CD4-positive, alpha-beta memory T cell (primary cell): ENCODE results near the gene HRCT1. TPM values are rescaled to one million over a fixed set of nuclear protein-coding genes. Genes with fewer than 3 reads are reported as not detected.
"Not testable (repeated sequence)": the region's sequence is repeated elsewhere in the genome, so short reads cannot be mapped to it uniquely, and the experiment has no call there.

Experiments
- CTCF ChIA-PET: fragments of 350-600 bp; sonication (Branson Sonifier 250); formaldehyde crosslinking; loops from one replicate; lab custom pipeline; 2021; ENCODE audit warnings: inconsistent platforms; ENCODE audit not compliant: partially characterized antibody; lab: Charles Lee
- POLR2A ChIA-PET: fragments of 350-600 bp; sonication (Branson Sonifier 250); formaldehyde crosslinking; loops from one replicate; lab custom pipeline; 2021; ENCODE audit not compliant: partially characterized antibody; lab: Charles Lee
- DNase-seq, 5 donors: peaks; one replicate each; pipeline versions ENCODE4 v3.0.0 to v3.0.0-alpha.2; 2020 to 2022; ENCODE audit warnings: mixed read lengths in 1 of 5
- H3K27ac ChIP-seq: one replicate; pipeline ENCODE4 v1.7.0; 2013; ENCODE audit warnings: low read depth, low read length
- H3K27me3 ChIP-seq: 2 replicates; pipeline ENCODE4 v1.7.0; 2013; ENCODE audit warnings: mild to moderate bottlenecking, low read length, moderate library complexity; ENCODE audit not compliant: insufficient read depth
- H3K36me3 ChIP-seq: 2 replicates; pipeline ENCODE4 v1.7.0; 2013; ENCODE audit warnings: mild to moderate bottlenecking, low read length, moderate library complexity; ENCODE audit not compliant: insufficient read depth
- H3K4me1 ChIP-seq: 2 replicates; pipeline ENCODE4 v1.7.0; 2013; ENCODE audit warnings: mild to moderate bottlenecking, low read length, moderate library complexity; ENCODE audit not compliant: insufficient read depth
- H3K4me3 ChIP-seq, 2 donors: one replicate each; pipeline ENCODE4 v1.7.0; 2013; ENCODE audit warnings: low read length in 2 of 2, mild to moderate bottlenecking in 1 of 2
- H3K9me3 ChIP-seq, 2 donors: one replicate each; pipeline ENCODE4 v1.7.0; 2013; ENCODE audit warnings: low read length in 2 of 2, control low read depth in 1 of 2; ENCODE audit not compliant: control insufficient read depth in 1 of 2
- H3K27ac Mint-ChIP-seq, 7 donors: one replicate each; pipeline ENCODE4 v1.8.0; 2020 to 2021; ENCODE audit warnings: mixed read lengths in 7 of 7, mild to moderate bottlenecking in 6 of 7, inconsistent platforms in 3 of 7, moderate library complexity in 3 of 7
- H3K27me3 Mint-ChIP-seq, 2 donors: one replicate each; pipeline ENCODE4 v1.8.0; 2020 to 2021; ENCODE audit warnings: mixed read lengths in 2 of 2
- H3K36me3 Mint-ChIP-seq, 2 donors: one replicate each; pipeline ENCODE4 v1.8.0; 2020 to 2021; ENCODE audit warnings: mixed read lengths in 2 of 2, inconsistent platforms in 1 of 2, mild to moderate bottlenecking in 1 of 2
- H3K4me1 Mint-ChIP-seq, 4 donors: one replicate each; pipeline ENCODE4 v1.8.0; 2020 to 2021; ENCODE audit warnings: mixed read lengths in 4 of 4, mild to moderate bottlenecking in 1 of 4
- H3K4me3 Mint-ChIP-seq, 8 donors: one replicate each; pipeline ENCODE4 v1.8.0; 2020 to 2021; ENCODE audit warnings: mixed read lengths in 8 of 8, mild to moderate bottlenecking in 7 of 8, moderate library complexity in 6 of 8, inconsistent platforms in 3 of 8
- H3K9me3 Mint-ChIP-seq, 8 donors: one replicate each; pipeline ENCODE4 v1.8.0; 2020 to 2021; ENCODE audit warnings: mixed read lengths in 8 of 8, mild to moderate bottlenecking in 5 of 8, inconsistent platforms in 3 of 8, moderate library complexity in 1 of 8
- intact Hi-C: fragments of 100-400 bp; cut with micrococcal nuclease; formaldehyde crosslinking; loops from one replicate; pipeline ENCODE4 v1.15.1; 2023
- polyA plus RNA-seq, 2 donors: library from polyadenylated mRNA; unstranded; fragments of 300-500 nt; fragmentation: Illumina TruSeq; gene quantifications; one replicate each; pipeline ENCODE4 v1.2.3, GENCODE V29; 2021
- total RNA-seq, 2 experiments: library from RNA; stranded (reverse); gene quantifications; one replicate each; pipeline ENCODE4 v1.2.3, GENCODE V29; 2021

The HRCT1 gene
- total and polyA plus RNA-seq, 4 experiments from 2014 or later, result not detected

DNA sequence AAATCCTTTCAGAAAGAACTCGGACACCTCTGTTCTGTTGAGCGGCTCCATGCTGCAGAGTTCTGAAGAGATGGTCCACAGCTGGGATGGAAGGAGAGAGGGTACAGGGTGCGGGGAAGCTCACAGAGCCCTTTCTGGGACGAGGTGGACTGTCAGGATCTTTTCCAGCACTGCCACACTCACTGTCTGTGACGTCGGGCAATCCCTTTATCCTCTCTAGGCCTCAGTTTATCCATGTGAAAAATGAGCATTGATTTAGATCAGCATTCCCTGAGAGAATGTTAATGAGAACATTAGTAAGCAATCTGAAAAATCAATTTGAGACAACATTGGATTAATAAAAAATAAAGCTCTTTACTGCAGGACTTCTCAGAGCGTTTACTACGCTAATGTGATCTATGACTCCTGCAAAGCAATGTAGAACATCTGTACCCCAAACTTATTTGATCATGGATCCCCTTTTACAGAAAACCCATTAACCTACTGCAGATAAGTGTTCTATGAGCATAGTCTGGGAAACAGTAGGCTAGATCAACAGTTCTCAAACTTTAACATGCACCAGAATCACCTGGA lies 35.6 kb upstream of the HRCT1 start, which contains the start of gene OR13J1:
OR13J1 (minus strand) TSS at position 51 of the 573 bp plus-strand sequence; CDS start at position 51, 0 bp downstream.
- H3K36me3 ChIP-seq, result no peaks in the 10 kb centered on the region
- no peaks in the 10 kb centered on the region for H3K27me3 Mint-ChIP-seq
- intact Hi-C loops, result no loop called here
- DNase-seq, result no peak
- peaks cover 0 to 1% (median 0%) of the 10 kb centered on the region in 8 donors for H3K9me3 Mint-ChIP-seq
- no peak within 1 kb of the TSS for H3K4me3 Mint-ChIP-seq
- no peak within 1 kb of the TSS for H3K27ac ChIP-seq
- H3K4me3 ChIP-seq, result no peak within 1 kb of the TSS
- H3K4me1 ChIP-seq, result no peaks in the 10 kb centered on the region
- no peaks in the 10 kb centered on the region for H3K4me1 Mint-ChIP-seq
- CTCF ChIA-PET, result interaction anchor here (1.2 kb wide), 1 partner anchor 82 kb away, joined by 4 read pairs; no protein-coding TSS in a partner anchor
- no peaks in the 10 kb centered on the region for H3K36me3 Mint-ChIP-seq
- H3K27ac Mint-ChIP-seq, result no peak within 1 kb of the TSS
- POLR2A ChIA-PET, result no interaction called here
- no peaks in the 10 kb centered on the region for H3K9me3 ChIP-seq
- H3K27me3 ChIP-seq, result no peaks in the 10 kb centered on the region

DNA sequence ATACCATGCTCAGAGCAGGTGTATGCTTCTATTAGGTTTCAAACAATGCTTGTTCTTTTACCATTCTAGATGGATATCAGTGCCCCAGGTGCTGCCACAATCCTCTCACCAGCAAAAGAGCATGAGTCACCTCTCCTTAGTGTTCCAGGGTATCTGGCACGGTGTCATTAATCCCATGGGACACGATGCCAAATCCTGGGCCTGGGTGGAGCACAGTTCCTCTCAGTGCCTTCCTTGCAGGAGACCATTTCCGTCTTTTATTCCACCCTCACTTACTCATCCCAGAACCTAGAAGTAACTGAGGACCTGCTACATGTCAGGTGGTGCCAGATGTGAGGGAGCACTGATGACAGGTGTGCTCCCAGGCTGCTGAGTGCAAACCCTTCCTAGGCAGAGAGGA lies 34.5 kb upstream of the HRCT1 start:
- H3K27ac ChIP-seq, result no peak overlapping the region
- no peak overlapping the region for H3K4me3 ChIP-seq
- intact Hi-C loops, result no loop called here
- CTCF ChIA-PET, result interaction anchor here (1.2 kb wide), 1 partner anchor 83 kb away, joined by 4 read pairs; no protein-coding TSS in a partner anchor
- POLR2A ChIA-PET, result no interaction called here
- Mint-ChIP-seq H3K27ac (no peak overlapping the region), H3K36me3 (no peaks in the 10 kb centered on the region), H3K9me3 (peaks cover 0 to 3% (median under 1%) of the 10 kb centered on the region in 8 donors), H3K4me1 (no peaks in the 10 kb centered on the region), H3K27me3 (no peaks in the 10 kb centered on the region), H3K4me3 (no peak overlapping the region)
- no peaks in the 10 kb centered on the region for H3K27me3 ChIP-seq
- H3K4me1 ChIP-seq, result no peaks in the 10 kb centered on the region
- H3K9me3 ChIP-seq, result no peaks in the 10 kb centered on the region
- no peaks in the 10 kb centered on the region for H3K36me3 ChIP-seq
- no peak for DNase-seq

DNA sequence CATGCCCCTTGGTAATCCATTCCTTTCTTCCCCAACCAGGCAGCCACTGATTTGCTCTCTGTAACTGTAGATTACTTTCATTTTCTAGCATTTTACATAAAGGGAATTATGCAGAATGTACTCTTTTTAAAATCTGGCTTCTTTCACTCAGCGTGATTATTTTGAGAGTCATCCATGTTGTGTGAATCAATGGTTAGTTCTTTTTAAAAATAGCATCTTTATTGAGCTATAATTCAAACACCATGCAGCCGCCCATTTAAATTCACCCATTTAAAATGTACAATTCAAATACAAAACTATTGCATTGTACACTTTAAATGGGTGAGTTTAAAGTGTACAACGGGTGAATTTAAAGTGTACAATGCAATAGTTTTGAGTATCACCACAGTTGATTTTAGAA lies 33.5 kb upstream of the HRCT1 start:
- H3K4me3 Mint-ChIP-seq, result no peak overlapping the region
- Histone ChIP-seq H3K27ac (no peak overlapping the region), H3K36me3 (no peaks in the 10 kb centered on the region), H3K9me3 (no peaks in the 10 kb centered on the region), H3K27me3 (no peaks in the 10 kb centered on the region), H3K4me3 (no peak overlapping the region), H3K4me1 (no peaks in the 10 kb centered on the region)
- no peaks in the 10 kb centered on the region for H3K4me1 Mint-ChIP-seq
- peaks cover 0 to 8% (median 4%) of the 10 kb centered on the region in 8 donors for H3K9me3 Mint-ChIP-seq
- intact Hi-C loops, result no loop called here
- peaks cover 0 to 3% of the 10 kb centered on the region in 2 donors for H3K27me3 Mint-ChIP-seq
- DNase-seq, result no peak
- peaks cover 0 to under 1% of the 10 kb centered on the region in 2 donors for H3K36me3 Mint-ChIP-seq
- CTCF ChIA-PET, result interaction anchor here (0.9 to 1.5 kb wide), 2 partner anchors 10 to 43 kb away, joined by 3 to 4 read pairs; partner anchors contain the start of gene TMEM8B
- POLR2A ChIA-PET, result no interaction called here
- H3K27ac Mint-ChIP-seq, result no peak overlapping the region

DNA sequence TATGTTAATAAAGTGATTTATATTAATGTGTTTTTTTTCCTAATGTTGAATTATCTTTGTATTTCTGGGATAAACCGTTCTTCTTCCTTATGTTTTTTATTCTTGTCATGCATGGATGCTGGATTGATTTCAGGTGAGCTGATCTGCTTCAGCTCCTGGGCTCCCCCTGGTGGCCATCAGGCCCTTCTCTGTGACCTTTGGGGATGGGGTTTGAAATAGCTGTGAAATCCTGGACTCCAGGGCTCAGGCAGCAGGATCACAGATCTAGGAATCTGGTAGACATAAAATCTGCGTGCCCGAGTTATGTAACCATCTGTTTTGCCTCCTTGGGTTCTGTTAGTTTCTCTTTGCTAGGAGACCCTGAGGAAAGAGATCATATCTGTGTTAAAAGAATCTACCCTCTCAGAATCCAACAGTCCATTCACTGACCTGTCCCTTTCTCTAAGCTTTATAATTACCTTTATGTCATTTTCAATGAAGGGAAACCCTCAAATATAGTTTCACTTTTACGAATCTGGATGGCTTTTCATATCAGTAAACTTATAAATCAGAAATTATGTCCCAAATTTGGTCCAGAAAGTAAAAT lies 23.6 kb upstream of the HRCT1 start:
- no peak overlapping the region for H3K4me3 Mint-ChIP-seq
- H3K36me3 ChIP-seq, result no peaks in the 10 kb centered on the region
- H3K4me1 ChIP-seq, result no peaks in the 10 kb centered on the region
- H3K36me3 Mint-ChIP-seq, result peaks cover 0 to 3% of the 10 kb centered on the region in 2 donors
- POLR2A ChIA-PET, result interaction anchor here (0.6 to 1.6 kb wide), 7 partner anchors 9 to 279 kb away, joined by 3 to 7 read pairs (median 4); partner anchors contain the start of genes CREB3, SPAG8 and TLN1
- H3K4me1 Mint-ChIP-seq, result no peaks in the 10 kb centered on the region
- peaks cover 0 to 11% (median 7%) of the 10 kb centered on the region in 8 donors for H3K9me3 Mint-ChIP-seq
- H3K27me3 Mint-ChIP-seq, result peaks cover 2 to 8% of the 10 kb centered on the region in 2 donors
- CTCF ChIA-PET, result interaction anchor here (0.5 to 3.2 kb wide), 48 partner anchors 9 to 947 kb away, joined by 3 to 108 read pairs (median 4); partner anchors contain the start of genes ATOSB, CREB3, FAM221B and HINT2
- DNase-seq, result peak; percentile 70 to 75 (median 71)
- no peak overlapping the region for H3K4me3 ChIP-seq
- H3K27ac Mint-ChIP-seq, result no peak overlapping the region
- H3K27ac ChIP-seq, result no peak overlapping the region
- no peaks in the 10 kb centered on the region for H3K27me3 ChIP-seq
- intact Hi-C loops, result loop anchor here (1.0 to 10.0 kb wide), 8 partner anchors 56 to 988 kb away; partner anchors contain the start of genes CD72, SPAG8 and TESK1
- H3K9me3 ChIP-seq, result no peaks in the 10 kb centered on the region

GRCh38 chr9:35882996-35883395 lies 23.0 kb upstream of the HRCT1 start:
- POLR2A ChIA-PET, result interaction anchor here (1.6 kb wide), 1 partner anchor 147 kb away, joined by 6 read pairs; no protein-coding TSS in a partner anchor
- H3K4me3 Mint-ChIP-seq, result no peak overlapping the region

DNA sequence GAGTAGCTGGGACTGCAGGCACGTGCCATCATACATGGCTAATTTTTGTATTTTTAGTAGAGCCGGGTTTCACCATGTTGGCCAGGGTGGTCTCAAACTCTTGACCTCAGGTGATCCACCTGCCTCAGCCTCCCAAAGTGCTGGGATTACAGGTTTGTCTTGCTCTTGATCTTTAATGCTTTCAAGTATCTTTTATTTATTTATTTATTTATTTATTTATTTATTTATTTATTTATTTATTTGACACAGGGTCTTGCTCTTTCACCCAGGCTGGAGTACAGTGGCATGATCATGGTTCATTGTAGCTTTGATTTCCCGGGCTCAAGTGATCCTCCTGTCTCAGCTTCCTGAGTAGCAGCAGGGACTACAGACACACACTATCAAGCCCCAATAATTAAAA lies 21.1 kb upstream of the HRCT1 start:
- H3K27ac ChIP-seq, H3K27me3 Mint-ChIP-seq, H3K4me1 Mint-ChIP-seq, H3K27me3 ChIP-seq, H3K27ac Mint-ChIP-seq, H3K36me3 Mint-ChIP-seq, H3K4me3 Mint-ChIP-seq, H3K4me1 ChIP-seq, H3K4me3 ChIP-seq, DNase-seq, H3K9me3 ChIP-seq, H3K9me3 Mint-ChIP-seq, H3K36me3 ChIP-seq: not testable (repeated sequence)
- ChIA-PET CTCF (interaction anchor here (0.7 to 2.9 kb wide), 3 partner anchors 54 to 95 kb away, joined by 3 to 11 read pairs (median 6); no protein-coding TSS in a partner anchor), POLR2A (interaction anchor here (0.7 kb wide), 1 partner anchor 31 kb away, joined by 3 read pairs; no protein-coding TSS in a partner anchor)
- intact Hi-C loops, result loop anchor here (5.0 to 10.0 kb wide), 4 partner anchors 73 to 990 kb away; partner anchors contain the start of genes CD72 and SPAG8

More at GRCh38 chr9:35882996-35883395, 23.0 kb upstream of the HRCT1 start:
- Mint-ChIP-seq H3K4me1 (no peaks in the 10 kb centered on the region), H3K27ac (no peak overlapping the region), H3K27me3 (peaks cover 2 to 6% of the 10 kb centered on the region in 2 donors), H3K36me3 (peaks cover 0 to 2% of the 10 kb centered on the region in 2 donors), H3K9me3 (peaks cover 0 to 5% (median 1%) of the 10 kb centered on the region in 8 donors)
- H3K27ac ChIP-seq, result no peak overlapping the region
- H3K9me3 ChIP-seq, result no peaks in the 10 kb centered on the region
- intact Hi-C loops, result loop anchor here (1.0 to 10.0 kb wide), 8 partner anchors 57 to 988 kb away; partner anchors contain the start of genes CD72, SPAG8 and TESK1
- DNase-seq, result no peak
- H3K27me3 ChIP-seq, result no peaks in the 10 kb centered on the region
- CTCF ChIA-PET, result interaction anchor here (0.8 to 3.2 kb wide), 21 partner anchors 9 to 272 kb away, joined by 3 to 108 read pairs (median 5); partner anchors contain the start of genes CREB3, FAM221B, HINT2 and TMEM8B
- H3K36me3 ChIP-seq, result no peaks in the 10 kb centered on the region
- no peaks in the 10 kb centered on the region for H3K4me1 ChIP-seq
- no peak overlapping the region for H3K4me3 ChIP-seq
